ENCODE results near the gene UBAC2.

DNA sequence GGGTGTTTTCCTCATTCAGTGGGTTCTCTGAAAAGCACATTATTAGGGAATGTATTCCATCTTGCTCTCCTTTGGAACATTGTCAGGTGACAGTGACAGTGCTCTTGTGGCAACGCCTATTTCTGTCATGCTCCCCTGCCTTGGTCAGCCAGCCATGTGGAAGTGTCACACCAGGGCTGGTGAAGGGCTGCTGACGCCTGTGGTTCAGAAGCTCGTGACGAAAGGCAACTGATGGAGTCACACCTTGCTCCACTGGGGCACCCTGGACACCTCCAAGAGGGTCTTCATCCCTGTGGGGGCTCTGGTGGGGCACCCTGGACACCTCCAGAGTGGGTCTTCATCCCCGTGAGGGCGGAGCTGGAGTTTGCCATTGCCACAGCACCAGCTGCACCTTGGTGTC is 175.5 kb downstream of the UBAC2 start:
- TF ChIP-seq HDGF (IDR thresholded peaks at IDR 0.05; ENCODE audit: borderline replicate concordance): no peak
- TF ChIP-seq BHLHE40 (IDR thresholded peaks at IDR 0.05; ENCODE audit: borderline replicate concordance): no peak
- no peak for TF ChIP-seq ELF4 (IDR thresholded peaks at IDR 0.05)
- no peak for TF ChIP-seq FOXM1 (IDR thresholded peaks at IDR 0.05; ENCODE audit: borderline replicate concordance)
- no peak for TF ChIP-seq SP1 (IDR thresholded peaks at IDR 0.05)
- no peak for TF ChIP-seq FOXA1 (IDR thresholded peaks at IDR 0.05)
- TF ChIP-seq TARDBP (IDR thresholded peaks at IDR 0.05): no peak
- TF ChIP-seq ARNT (IDR thresholded peaks at IDR 0.05): no peak
- no peak for TF ChIP-seq ZNF384 (IDR thresholded peaks at IDR 0.05)
